GM23338 (cell line): ENCODE results near the gene CAV2. TPM values are rescaled to one million over a fixed set of nuclear protein-coding genes. Genes with fewer than 3 reads are reported as not detected.
"Not testable (repeated sequence)": the region's sequence is repeated elsewhere in the genome, so short reads cannot be mapped to it uniquely, and the experiment has no call there.

Experiments
- ATAC-seq: fragments of 200-7000 bp; cut with Tn5 transposase; 3 replicates; pipeline ENCODE4 v1.9.1; 2020
- DNase-seq: peaks from one replicate; pipeline ENCODE4 v3.0.0-alpha.2; 2015; ENCODE audit warnings: low spot score
- H2AFZ ChIP-seq: fragments of 200-600 bp; sonication (generic); 2 replicates; pipeline ENCODE4 v1.8.0; 2016; ENCODE audit warnings: antibody characterized with exemption, mild to moderate bottlenecking, moderate library complexity
- H3F3A ChIP-seq: fragments of 200-600 bp; sonication (generic); replicated peaks from 2 replicates; pipeline ENCODE4 v1.8.0; 2017; ENCODE audit warnings: antibody characterized with exemption, mixed run types, low read depth
- H3K27ac ChIP-seq: fragments of 200-600 bp; sonication (generic); 2 replicates; pipeline ENCODE4 v1.6.1; 2016; ENCODE audit warnings: low read depth
- H3K27me3 ChIP-seq: fragments of 200-600 bp; sonication (generic); 2 replicates; pipeline ENCODE4 v1.8.0; 2016; ENCODE audit warnings: mild to moderate bottlenecking, mixed run types, moderate library complexity; ENCODE audit not compliant: insufficient read depth
- H3K36me3 ChIP-seq: fragments of 200-600 bp; sonication (generic); 2 replicates; pipeline ENCODE4 v1.8.0; 2016; ENCODE audit warnings: mild to moderate bottlenecking; ENCODE audit not compliant: insufficient read depth
- H3K4me1 ChIP-seq: fragments of 200-600 bp; sonication (generic); 2 replicates; pipeline ENCODE4 v1.8.0; 2016; ENCODE audit warnings: mild to moderate bottlenecking, moderate library complexity; ENCODE audit not compliant: insufficient read depth
- H3K4me2 ChIP-seq: fragments of 200-600 bp; sonication (generic); 2 replicates; pipeline ENCODE4 v1.7.1; 2017; ENCODE audit warnings: mixed run types
- H3K4me3 ChIP-seq: fragments of 200-600 bp; sonication (generic); 2 replicates; pipeline ENCODE4 v1.6.1; 2016; ENCODE audit warnings: mixed run types
- H3K79me2 ChIP-seq: fragments of 200-600 bp; sonication (generic); replicated peaks from 2 replicates; pipeline ENCODE4 v1.8.0; 2017; ENCODE audit warnings: mild to moderate bottlenecking; ENCODE audit not compliant: insufficient read depth
- H3K9me2 ChIP-seq: fragments of 200-600 bp; sonication (generic); 2 replicates; pipeline ENCODE4 v1.8.0; 2017; ENCODE audit not compliant: insufficient read depth
- H4K20me1 ChIP-seq: fragments of 200-600 bp; sonication (generic); replicated peaks from 2 replicates; pipeline ENCODE4 v1.8.0; 2017; ENCODE audit warnings: mild to moderate bottlenecking; ENCODE audit not compliant: insufficient read depth
- H3K27ac Mint-ChIP-seq: 2 replicates; pipeline ENCODE4 v1.8.0; 2020; ENCODE audit warnings: inconsistent platforms, mild to moderate bottlenecking, moderate library complexity, mixed read lengths
- H3K27me3 Mint-ChIP-seq: 3 replicates; pipeline ENCODE4 v1.8.0; 2022; ENCODE audit warnings: low read depth, mild to moderate bottlenecking, moderate library complexity, mixed read lengths, inconsistent platforms; ENCODE audit not compliant: insufficient read depth, poor library complexity
- H3K36me3 Mint-ChIP-seq: 3 replicates; pipeline ENCODE4 v1.8.0; 2021; ENCODE audit warnings: low read depth, mild to moderate bottlenecking, inconsistent platforms, moderate library complexity, mixed read lengths
- H3K4me1 Mint-ChIP-seq: 3 replicates; pipeline ENCODE4 v1.8.0; 2020; ENCODE audit warnings: mild to moderate bottlenecking, inconsistent platforms, mixed read lengths
- H3K4me3 Mint-ChIP-seq: 3 replicates; pipeline ENCODE4 v1.8.0; 2021; ENCODE audit warnings: moderate library complexity, mild to moderate bottlenecking, inconsistent platforms, mixed read lengths
- H3K9me3 Mint-ChIP-seq: 3 replicates; pipeline ENCODE4 v1.8.0; 2020; ENCODE audit warnings: moderate library complexity, mild to moderate bottlenecking, inconsistent platforms, mixed read lengths
- CREB1 ChIP-seq: fragments of 250-450 bp; sonication (Bioruptor Pico); IDR thresholded peaks from 2 replicates; pipeline ENCODE4 v1.5.0; 2020; ENCODE audit warnings: low read depth, mild to moderate bottlenecking, moderate library complexity
- CTCF ChIP-seq, 2 experiments: fragments of 200-600 bp in 1 of 2; sonication (generic) in 1 of 2; conservative IDR thresholded peaks; 2 replicates each; pipeline versions ENCODE4 v1.5.1 to v1.6.1; 2016 to 2017; ENCODE audit warnings: antibody characterized with exemption in 2 of 2, low read depth in 2 of 2, mild to moderate bottlenecking in 2 of 2, moderate library complexity in 1 of 2
- ETS1 ChIP-seq: IDR thresholded peaks from 2 replicates; pipeline ENCODE4 v1.6.1; 2016; ENCODE audit warnings: antibody characterized with exemption
- EZH2 ChIP-seq: fragments of 200-600 bp; sonication (generic); IDR thresholded peaks from one replicate; pipeline ENCODE4 v1.8.0; 2017; ENCODE audit warnings: antibody characterized with exemption, mild to moderate bottlenecking, low read depth; ENCODE audit not compliant: unreplicated experiment
- NANOG ChIP-seq: IDR thresholded peaks from 2 replicates; pipeline ENCODE4 v1.6.1; 2016; ENCODE audit warnings: antibody characterized with exemption, borderline replicate concordance
- ZNF114 ChIP-seq: fragments of 250-450 bp; sonication (Bioruptor Pico); IDR thresholded peaks from 2 replicates; pipeline ENCODE4 v1.5.0; 2020; ENCODE audit warnings: mild to moderate bottlenecking, moderate library complexity
- ZNF331 ChIP-seq: fragments of 250-450 bp; sonication (Bioruptor Pico); IDR thresholded peaks from 2 replicates; pipeline ENCODE4 v1.5.0; 2020; ENCODE audit warnings: low read depth, mild to moderate bottlenecking, moderate library complexity
- polyA plus RNA-seq: library from polyadenylated mRNA; unstranded; fragments of >200 nt; fragmentation: Nextera tagmentation; extraction: Ambion mirVana; gene quantifications from 2 replicates; pipeline ENCODE4 v1.2.1, GENCODE V29; 2016
- total RNA-seq: library from RNA; depleted of rRNA; stranded (reverse); fragments of >200 nt; shearing (Covaris generic); gene quantifications from 2 replicates; pipeline ENCODE4 v1.2.3, GENCODE V29; 2014

Gene CAV2
- total and polyA plus RNA-seq, 2 experiments from 2014 or later = 4.2 to 6.6 TPM

DNA sequence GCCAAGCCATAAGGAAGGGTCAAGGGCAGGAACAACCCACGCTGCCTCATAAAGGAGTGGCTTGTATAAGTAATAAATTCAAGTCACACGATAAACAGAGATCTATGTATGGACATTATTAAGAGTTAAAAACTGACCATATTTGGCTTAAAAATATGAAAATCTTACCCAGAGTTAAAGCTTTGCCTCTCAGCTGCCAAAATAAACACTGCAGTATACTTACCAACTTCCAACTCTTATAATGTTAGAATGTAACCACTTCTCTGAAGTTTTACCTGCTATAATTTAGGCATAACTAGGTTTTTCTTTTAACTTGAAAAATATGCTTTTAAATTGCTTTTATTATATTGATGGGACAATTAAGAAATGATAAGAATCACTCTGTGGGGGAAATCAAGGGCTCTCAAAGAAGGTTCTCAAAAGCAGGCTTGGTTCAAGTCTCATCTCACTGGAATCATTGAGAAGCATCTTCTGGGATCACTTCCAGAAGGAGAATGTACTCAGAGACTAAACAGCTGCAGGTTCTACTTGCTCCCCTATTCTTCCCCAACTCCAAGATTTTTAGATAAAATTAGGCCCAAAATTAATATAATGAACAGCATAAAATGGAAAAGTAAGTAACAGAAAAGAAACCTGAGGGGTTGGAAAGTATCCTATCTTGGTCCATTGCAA, 16.1 kb upstream of the CAV2 start (continued):
- TF ChIP-seq CTCF (conservative IDR thresholded peaks at IDR 0.05; ENCODE audit: low read depth in 2 of 2) (no peak), CREB1 (CRISPR knock-in tag) (no peak)

- not testable (repeated sequence) for H3K27ac ChIP-seq, H3K4me1 Mint-ChIP-seq, H3K27ac Mint-ChIP-seq, H3K4me3 ChIP-seq, H4K20me1 ChIP-seq, H3F3A ChIP-seq, H3K9me3 Mint-ChIP-seq, H3K4me1 ChIP-seq, H3K4me3 Mint-ChIP-seq, H3K9me2 ChIP-seq, H3K79me2 ChIP-seq, H3K4me2 ChIP-seq, H3K36me3 Mint-ChIP-seq, DNase-seq, H3K27me3 Mint-ChIP-seq, H2AFZ ChIP-seq, ATAC-seq, H3K27me3 ChIP-seq, H3K36me3 ChIP-seq
These were observed 15.1 kb upstream of the CAV2 start for GRCh38 chr7:116484389-116484788.

GRCh38 chr7:116487907-116488521, 11.5 kb upstream of the CAV2 start:
- H3K27me3 Mint-ChIP-seq = peaks cover 4% of the 10 kb centered on the region
- H3K27ac ChIP-seq = no peak overlapping the region
- no peaks in the 10 kb centered on the region for H3K4me1 Mint-ChIP-seq
- H4K20me1 ChIP-seq = no peaks in the 10 kb centered on the region
- H3K4me3 ChIP-seq = no peak overlapping the region
- H3K9me2 ChIP-seq = no peaks in the 10 kb centered on the region
- H2AFZ ChIP-seq = no peak overlapping the region
- no peaks in the 10 kb centered on the region for H3K9me3 Mint-ChIP-seq
- ATAC-seq (no peak), DNase-seq (no peak)
- no peaks in the 10 kb centered on the region for H3K36me3 Mint-ChIP-seq
- TF ChIP-seq NANOG (no peak), EZH2 (no peak), ETS1 (no peak), ZNF114 (no peak), ZNF331 (CRISPR knock-in tag) (no peak)
- H3K4me3 Mint-ChIP-seq = no peak overlapping the region
- H3K36me3 ChIP-seq = no peaks in the 10 kb centered on the region
- H3K4me1 ChIP-seq = peaks cover 5% of the 10 kb centered on the region; the same call in 1 of the 2 replicates
- no peak overlapping the region for H3K27ac Mint-ChIP-seq
- no peaks in the 10 kb centered on the region for H3K27me3 ChIP-seq
- no peaks in the 10 kb centered on the region for H3F3A ChIP-seq
- no peak overlapping the region for H3K4me2 ChIP-seq
- H3K79me2 ChIP-seq = no peaks in the 10 kb centered on the region
